Adipose tissue (tissue), 3 donors: ENCODE data around the gene CTDSPL. TPM values are rescaled to one million over a fixed set of nuclear protein-coding genes. Genes with fewer than 3 reads are reported as not detected.

Experiments
- H3K27ac ChIP-seq: one replicate; pipeline ENCODE4 v1.5.1; 2013; ENCODE audit warnings: low read depth, low read length
- WGBS, 3 donors: extraction: QIAGEN DNeasy Blood & Tissue Kit; methylation state at CpG; one replicate each; pipeline ENCODE4 v1.1.7; 2013; 5-methylcytosine and 5-hydroxymethylcytosine counted together
- polyA plus RNA-seq, 3 donors: library from polyadenylated mRNA; stranded (reverse); fragments of 200-250 nt; gene quantifications; one replicate each; pipeline ENCODE4 v1.2.3, GENCODE V29; 2013
- donor health status: healthy with polysubstance abuse.
- donor health status: Bipolar disorder and iron deficiency.
- donor health status: healthy.

Gene CTDSPL
- polyA plus RNA-seq, 3 donors: 6.5 to 29.6 (median 10.5) TPM

DNA sequence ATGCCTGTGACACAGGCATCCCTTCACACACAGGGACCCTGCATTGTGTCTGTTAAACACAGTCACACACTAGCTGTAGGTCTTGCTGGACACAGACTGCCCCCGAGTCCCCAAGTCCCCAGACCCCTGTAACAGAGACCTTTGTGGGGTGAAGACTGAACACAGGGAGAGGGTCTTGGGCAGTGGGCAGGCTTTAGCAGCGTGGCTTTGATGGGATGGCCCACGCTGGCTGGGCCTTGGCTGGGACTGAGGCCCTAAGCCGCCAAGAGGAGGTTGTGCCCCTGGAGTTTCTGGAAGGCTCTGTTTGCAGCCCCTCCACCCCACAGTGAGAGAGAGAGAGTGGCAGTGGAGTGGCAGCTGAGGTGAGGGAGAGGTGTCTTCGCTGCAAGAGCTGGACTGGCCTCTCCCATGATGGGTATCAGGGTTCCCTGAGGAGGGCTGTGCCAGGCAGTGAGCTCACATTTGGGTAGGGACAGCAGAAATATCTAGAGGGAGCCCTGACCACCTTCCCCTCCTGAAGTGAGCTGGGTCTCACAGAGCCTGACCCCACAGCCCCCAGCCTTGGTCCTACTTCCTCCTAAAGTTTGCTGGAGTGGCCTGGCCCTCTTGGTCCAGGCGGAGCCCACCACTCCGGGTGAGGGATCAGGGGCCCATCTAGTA is 128.3 kb downstream of the CTDSPL start:
- WGBS, 3 donors: 90 to 94% (median 92%) methylated on average over 7 of the region's 7 CpGs
- H3K27ac ChIP-seq: no peak overlapping the region

DNA sequence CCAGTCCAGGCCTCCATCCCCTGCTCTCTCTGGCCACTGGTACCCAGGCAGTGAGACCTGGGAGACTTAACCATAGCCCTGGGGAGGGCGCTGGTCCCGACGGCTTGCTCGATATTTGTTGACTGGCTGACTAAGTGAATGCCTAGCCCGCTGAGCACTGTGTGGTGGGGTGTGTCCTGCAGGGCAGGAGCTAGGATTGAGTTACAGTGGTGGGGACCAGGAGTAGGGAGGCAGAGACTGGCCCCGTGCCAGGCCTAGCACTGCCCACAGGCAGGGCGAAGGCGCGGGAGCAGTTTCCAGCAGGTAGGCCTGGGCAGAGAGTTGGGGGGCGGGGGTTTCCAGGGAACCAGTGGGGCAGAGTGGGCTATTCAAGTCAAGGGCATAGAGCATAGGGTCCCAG is 128.8 kb downstream of the CTDSPL start, which contains the start of gene VILL:
TSS of gene VILL (plus strand) at position 260 of the 400 bp plus-strand sequence. CDS start 2,887 bp downstream, outside the sequence.
- 65 to 86% (median 84%) methylated on average over 10 of the region's 10 CpGs for WGBS, 3 donors
- no peak within 1 kb of the TSS for H3K27ac ChIP-seq

DNA sequence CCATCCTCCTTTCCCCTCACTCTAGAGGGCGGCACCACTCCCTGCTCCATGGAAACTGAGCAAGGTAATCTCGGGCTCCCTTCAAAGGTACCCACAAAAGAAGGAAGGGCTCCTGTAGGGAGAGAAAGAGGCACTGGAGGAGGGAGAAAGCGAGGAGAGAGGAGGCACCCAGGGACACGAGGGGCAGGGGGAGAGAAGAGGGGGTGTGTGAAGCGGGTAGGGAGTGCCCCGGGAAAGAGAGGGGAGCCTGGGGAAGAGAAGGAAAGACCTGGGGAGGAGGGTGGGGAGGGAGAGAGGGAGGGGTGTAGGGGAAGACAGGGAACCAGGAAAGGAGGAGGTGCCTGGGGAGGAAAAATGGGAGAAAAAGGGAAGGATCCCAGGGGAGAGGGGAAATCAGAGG is 129.4 kb downstream of the CTDSPL start:
- 50 to 80% (median 57%) methylated on average over 5 to 6 of the region's 6 CpGs for WGBS, 3 donors
- no peak overlapping the region for H3K27ac ChIP-seq

DNA sequence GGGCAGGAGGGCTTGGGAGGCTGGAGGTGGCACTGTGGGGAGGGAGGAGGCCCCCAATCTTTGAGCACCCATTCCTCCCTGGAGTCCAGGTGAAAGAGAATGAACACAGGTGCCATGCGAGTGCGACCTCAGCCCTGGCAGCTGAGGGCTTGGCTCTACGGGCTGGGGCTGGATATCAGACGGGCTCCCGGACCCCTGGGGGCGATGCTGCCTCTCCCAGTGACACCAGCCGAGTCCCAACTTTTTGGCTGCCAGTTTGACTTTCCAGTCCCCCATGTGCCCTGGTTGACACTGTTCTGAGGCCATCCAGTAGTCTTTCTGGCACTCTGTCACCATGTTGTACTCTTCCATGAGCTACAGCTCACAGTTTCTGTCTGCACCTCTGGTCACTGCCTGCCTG is 130.1 kb downstream of the CTDSPL start:
- no peak overlapping the region for H3K27ac ChIP-seq
- 85 to 92% (median 86%) methylated on average over 7 of the region's 7 CpGs for WGBS, 3 donors

DNA sequence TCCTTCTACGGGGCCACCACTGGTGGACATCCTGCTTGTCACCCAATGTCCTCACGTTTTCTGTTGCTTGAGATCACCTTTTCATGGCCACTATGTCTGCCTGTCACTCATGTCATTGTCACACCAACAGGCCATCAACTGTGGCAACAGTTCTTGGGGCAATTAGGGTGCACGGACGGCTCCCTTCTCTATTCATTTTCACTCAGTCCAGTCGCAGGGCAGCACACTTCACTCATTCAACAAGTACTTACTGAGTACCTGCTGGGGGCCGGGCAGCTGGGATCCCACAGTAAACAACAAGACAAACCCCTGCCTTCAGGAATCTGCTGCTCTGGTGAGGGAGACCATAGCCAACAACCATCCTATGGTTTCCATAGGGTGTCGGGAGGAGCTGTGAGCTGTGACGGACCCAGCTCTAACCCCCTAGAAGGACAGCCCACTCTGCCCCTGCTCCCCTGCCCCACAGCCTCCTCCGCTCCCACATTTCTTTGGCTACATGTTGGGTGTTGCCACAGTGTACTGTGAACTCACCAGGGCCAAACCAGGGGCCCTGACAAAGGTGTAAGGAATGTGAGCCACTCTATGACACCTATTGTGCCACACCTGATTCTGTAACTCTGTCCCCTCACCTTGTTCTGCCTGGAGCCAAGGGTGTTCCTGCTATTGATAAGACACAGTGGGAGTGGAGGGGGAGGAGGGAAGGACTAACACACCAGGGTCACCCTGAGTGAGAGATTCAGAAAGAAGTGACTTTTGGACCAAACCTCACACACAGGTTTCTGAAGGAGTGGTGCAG is 130.8 kb downstream of the CTDSPL start:
- WGBS, 3 donors: 82 to 93% (median 85%) methylated on average over 9 of the region's 9 CpGs

DNA sequence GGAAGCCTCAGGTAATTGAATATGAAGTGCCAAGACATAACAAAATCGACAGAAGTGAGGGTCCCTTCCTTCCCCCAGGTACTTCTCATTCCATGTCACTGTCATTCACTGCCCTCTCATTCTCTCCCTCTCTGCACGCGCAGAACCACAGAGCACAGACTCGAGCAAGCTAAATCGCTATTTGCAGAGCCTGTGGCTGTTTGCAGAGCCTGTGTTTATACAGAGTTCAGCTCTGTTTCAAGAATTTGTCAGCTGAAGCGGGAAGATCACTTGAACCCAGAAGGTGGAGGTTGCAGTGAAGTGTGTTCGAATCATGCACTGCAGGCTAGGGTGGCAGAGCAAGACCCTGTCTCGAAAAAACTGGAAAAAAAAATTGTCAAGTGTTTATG is 131.4 kb downstream of the CTDSPL start:
- no peak overlapping the region for H3K27ac ChIP-seq
- WGBS, 3 donors: 57 to 91% (median 77%) methylated on average over 8 of the region's 8 CpGs

More for the DNA sequence above, 130.8 kb downstream of the CTDSPL start:
- no peak overlapping the region for H3K27ac ChIP-seq

DNA sequence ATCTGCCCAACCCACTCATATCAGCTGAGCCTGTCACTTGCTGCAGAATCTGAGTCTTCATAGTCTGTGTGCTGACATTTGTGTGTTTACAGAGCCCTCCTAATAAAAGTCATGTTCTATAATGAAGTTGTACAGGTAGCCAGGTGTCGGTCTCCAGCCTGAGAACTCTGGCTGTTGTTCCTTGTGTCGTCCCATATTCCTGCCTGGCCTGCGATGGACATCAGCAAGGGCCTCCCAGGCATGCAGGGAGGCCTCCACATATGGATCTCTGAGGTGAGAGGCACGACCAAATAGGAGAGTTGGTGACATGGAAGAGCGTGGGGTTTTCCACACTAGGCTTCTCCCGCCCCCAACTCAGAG is 131.8 kb downstream of the CTDSPL start:
- H3K27ac ChIP-seq: no peak overlapping the region
- WGBS, 3 donors: 38 to 81% (median 46%) methylated on average over 6 of the region's 6 CpGs

DNA sequence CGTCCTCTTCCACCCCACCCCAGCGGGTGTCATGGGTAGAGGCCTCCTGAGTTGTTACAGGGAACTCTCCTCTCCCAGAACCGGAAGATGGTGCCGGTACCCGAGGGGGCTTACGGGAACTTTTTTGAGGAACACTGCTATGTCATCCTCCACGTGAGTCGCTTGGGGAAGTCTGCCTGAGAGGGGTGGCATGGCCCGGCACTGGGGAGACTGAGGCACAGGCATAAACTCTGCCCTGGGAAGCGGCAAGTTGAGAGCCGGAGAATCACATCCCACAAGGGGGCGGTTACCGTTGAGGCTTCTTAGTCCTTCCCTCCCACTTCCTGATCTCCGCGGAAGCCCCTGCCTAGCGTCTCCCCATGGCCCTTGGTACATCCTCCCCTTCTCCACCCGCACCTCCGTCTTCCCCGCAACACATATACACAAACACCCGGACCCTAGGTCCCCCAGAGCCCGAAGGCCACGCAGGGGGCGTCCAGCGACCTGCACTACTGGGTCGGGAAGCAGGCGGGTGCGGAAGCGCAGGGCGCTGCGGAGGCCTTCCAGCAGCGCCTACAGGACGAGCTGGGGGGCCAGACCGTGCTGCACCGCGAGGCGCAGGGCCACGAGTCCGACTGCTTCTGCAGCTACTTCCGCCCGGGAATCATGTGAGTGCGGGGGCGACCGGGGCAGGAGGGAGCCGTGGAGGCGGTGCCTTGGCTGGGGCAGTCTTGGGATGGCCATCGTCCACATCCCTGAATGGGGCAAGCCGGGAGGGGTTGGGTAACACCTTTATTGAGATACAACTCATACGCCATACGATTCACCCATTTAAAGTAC is 132.3 kb downstream of the CTDSPL start:
- 1 to 45% (median 5%) methylated on average over 49 of the region's 49 CpGs for WGBS, 3 donors
- no peak overlapping the region for H3K27ac ChIP-seq

DNA sequence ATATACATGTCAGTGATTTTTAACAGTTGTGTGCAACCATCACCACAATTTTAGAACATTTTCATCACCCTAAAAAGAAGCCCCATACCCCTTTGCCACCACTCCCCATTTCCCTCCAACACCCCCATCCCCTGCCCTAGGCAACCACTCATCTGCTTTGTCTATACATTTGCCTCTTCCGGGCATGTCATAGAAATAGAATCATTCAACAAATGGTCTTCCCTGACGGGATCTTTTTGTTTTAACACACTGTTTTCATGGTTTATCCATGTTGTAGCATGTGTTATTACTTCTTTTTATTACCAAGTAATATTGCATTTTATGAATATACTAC is 132.9 kb downstream of the CTDSPL start:
- 17 to 84% (median 19%) methylated on average over 2 of the region's 2 CpGs for WGBS, 3 donors
- H3K27ac ChIP-seq: no peak overlapping the region

DNA sequence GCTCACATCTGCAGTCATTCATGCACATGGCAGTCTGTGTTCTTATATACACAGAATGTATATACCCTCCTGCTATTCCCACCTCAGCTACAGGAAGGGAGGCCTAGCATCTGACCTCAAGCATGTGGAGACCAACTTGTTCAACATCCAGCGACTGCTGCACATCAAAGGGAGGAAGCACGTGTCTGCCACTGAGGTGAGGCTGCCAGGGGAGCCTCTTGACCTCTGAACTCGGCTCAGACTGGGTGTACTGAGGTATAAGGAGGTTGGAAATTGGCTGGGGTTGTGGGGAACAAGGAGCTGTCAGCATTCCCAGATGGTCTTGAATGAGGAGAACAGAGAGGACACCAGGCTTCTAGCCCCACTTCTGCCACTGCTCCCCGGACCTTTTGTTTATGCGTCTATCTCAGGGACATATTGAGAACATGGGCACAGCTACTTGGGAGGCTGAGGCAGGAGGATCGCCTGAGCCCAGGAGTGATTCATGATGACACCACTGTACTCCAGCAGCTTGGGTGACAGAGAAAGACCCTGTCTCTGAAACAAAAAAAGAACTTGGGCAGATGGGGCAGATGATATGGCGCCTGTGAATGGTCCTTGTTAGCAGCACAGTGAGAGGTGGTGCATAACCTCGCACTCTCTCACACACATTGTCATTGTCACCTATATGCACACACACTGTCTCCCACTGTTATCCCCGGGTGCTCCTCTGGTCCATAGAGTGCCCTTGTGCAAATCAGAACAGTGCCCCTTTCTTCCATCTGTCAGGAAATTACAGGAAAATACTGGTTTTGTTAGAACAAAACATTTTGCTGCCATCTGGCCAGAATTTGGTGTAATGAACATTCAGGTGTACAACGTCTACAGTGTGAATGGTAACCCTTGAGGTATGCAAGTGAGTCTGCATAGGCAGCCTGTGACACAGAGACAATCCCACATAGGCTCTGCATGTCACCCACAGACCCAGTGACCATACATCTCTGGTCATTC is 134.3 kb downstream of the CTDSPL start:
- H3K27ac ChIP-seq: no peak overlapping the region
- WGBS, 3 donors: 81 to 85% (median 83%) methylated on average over 10 of the region's 10 CpGs

DNA sequence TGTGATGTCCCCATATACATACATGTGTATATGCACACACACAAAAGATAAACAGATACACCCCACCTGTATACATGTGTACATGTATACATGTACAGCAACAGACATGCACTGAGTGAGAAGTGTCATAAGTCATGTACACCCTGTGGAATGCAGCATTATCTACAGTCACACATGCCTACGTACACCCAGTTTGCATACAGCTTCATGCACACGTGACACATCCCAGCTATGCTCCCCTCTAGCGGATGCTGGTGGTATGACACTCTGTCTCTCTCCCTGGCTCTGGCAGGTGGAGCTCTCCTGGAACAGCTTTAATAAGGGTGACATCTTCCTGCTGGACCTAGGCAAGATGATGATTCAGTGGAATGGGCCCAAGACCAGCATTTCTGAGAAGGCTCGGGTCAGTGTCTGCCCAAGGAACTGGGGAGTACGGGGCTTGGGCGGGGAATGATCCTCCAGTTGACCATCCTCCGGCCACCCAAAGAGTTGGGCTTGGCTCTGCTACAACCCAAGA is 135.2 kb downstream of the CTDSPL start:
- no peak overlapping the region for H3K27ac ChIP-seq

DNA sequence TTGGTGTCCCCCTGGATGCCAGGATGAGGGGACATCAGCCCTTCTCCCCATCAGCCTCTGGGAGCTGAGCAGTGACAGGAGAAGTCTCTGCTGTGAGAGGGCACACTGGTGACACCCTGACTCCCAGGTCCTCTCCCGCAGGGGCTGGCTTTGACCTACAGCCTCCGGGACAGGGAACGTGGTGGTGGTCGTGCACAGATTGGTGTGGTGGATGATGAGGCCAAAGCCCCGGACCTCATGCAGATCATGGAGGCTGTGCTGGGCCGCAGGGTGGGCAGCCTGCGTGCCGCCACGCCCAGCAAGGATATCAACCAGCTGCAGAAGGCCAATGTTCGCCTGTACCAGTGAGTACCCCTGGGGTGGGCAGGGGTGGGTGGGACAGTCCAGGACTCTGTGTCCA is 135.7 kb downstream of the CTDSPL start:
- H3K27ac ChIP-seq: no peak overlapping the region
- WGBS, 3 donors: 90 to 94% (median 94%) methylated on average over 10 of the region's 10 CpGs

More for the DNA sequence above, 135.2 kb downstream of the CTDSPL start:
- WGBS, 3 donors: 44 to 52% (median 51%) methylated on average over 7 of the region's 7 CpGs

DNA sequence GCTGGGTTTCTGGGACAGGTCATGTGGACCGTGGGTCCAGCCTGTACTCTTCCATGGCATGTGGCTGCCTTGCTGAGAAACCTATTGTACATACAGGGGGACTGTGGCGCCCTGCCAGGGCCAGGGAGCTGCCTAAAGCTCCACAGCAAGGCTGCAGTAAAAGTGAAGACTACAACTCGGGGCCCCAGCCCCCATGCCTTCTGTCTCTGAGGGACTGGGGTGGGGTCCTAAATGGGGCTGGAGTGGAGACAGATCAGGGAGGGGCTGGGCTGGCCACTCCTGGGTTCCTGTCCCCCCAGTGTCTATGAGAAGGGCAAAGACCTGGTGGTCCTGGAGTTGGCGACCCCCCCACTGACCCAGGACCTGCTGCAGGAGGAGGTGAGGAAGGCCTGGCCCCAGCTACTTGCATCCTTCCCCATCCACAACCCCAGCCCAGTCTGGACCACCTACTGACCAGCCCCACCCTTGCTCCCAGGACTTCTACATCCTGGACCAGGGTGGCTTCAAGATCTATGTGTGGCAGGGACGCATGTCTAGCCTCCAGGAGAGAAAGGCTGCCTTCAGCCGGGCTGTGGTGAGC is 136.2 kb downstream of the CTDSPL start:
- H3K27ac ChIP-seq: no peak overlapping the region
- 69 to 86% (median 74%) methylated on average over 6 of the region's 6 CpGs for WGBS, 3 donors

DNA sequence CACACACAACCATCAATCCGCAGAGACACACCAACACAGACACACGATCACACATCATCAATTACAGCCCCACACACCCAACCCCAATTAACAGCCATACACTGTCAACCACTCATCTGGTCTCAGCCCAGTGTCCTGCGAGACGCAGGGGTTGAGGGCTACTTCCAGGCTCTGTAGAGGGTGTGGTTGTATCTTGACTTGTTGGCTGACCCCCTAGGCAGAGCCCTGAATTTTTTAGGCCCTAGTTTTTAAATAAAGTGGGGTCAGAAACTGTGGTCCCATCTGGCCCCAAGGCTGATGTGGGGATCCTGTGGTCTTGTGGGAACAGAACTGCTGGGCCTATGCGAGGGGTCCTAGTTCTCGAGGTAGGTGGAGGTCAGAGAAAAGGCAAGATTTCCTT is 138.2 kb downstream of the CTDSPL start:
- WGBS, 3 donors: 83 to 94% (median 88%) methylated on average over 6 of the region's 6 CpGs
- H3K27ac ChIP-seq: no peak overlapping the region

DNA sequence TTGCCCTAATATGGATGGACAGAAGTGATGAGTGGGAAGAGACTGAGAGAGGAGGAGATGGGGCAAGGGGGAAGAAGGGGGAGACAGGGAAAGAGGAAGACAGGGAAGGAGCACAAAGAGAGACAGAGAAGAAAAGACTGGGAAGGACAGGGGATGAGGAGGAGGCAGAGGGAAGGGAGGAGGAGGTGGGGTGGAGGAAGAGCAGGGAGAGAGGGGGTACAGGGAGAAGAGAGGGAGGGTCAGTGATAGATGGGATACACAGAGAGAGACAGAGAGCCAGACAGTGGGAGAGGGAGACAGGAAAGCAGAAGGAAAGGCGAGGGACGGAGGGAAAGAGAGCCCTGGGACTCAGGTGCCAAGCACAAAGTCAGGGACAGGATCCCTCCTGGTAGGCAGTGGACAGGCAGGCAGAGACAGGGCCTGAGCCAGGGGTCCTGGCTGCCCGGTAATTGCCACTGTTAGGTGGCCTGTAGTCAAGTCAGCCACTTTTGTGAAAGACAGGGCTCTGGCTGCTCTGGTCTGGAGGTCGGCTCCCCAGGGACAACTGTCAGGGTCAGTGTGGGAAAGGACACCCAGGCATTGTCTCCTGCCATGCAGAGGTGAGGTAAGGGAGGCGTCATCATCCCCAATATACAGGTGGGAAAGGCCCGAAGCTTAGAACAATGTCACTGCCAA is 138.7 kb downstream of the CTDSPL start:
- WGBS, 3 donors: 96% methylated on average over 6 of the region's 6 CpGs

DNA sequence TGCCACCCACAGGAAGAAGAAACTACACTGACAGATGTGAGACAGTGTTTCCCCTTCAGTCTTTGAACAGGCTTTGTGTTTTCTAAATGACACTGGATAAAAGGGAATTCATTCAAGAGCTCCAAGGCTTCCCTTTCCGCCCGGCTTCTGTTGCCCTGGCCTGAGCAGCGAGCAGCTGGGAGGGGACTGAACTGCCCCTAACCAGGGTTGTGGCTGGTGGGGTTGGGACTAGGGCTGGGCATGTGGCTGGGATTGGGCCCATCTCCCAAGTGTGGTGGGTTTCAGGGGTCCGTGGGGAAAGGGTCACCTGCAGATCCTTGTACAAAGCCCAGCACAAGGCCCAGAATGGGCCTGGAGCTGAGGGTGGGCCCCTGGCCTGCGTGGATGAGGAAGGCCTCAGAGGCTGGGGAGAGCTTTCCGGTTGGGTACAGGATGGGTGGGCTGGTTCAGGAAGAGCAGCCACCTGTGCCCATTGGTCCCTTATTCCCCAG is 139.3 kb downstream of the CTDSPL start:
- WGBS, 3 donors: 95 to 98% (median 96%) methylated on average over 6 of the region's 6 CpGs
- H3K27ac ChIP-seq: no peak overlapping the region

More for the DNA sequence above, 138.7 kb downstream of the CTDSPL start:
- H3K27ac ChIP-seq: no peak overlapping the region
